Measurements from ENCODE around the gene TMED10.

GRCh38 chr14:75098212-75098611 is 78.2 kb downstream of the TMED10 start:
- no peak for TF ChIP-seq REST (IDR thresholded peaks at IDR 0.05; ENCODE audit: low read depth)
- no peak for TF ChIP-seq CEBPB (IDR thresholded peaks at IDR 0.05)
- TF ChIP-seq RAD21 (IDR thresholded peaks at IDR 0.05; ENCODE audit: low read depth): no peak
- TF ChIP-seq, protein P1, sequence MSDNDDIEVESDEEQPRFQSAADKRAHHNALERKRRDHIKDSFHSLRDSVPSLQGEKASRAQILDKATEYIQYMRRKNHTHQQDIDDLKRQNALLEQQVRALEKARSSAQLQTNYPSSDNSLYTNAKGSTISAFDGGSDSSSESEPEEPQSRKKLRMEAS (IDR thresholded peaks at IDR 0.05): no peak
- no peak for TF ChIP-seq TAF1 (IDR thresholded peaks at IDR 0.05; ENCODE audit: low read depth)
- no peak for TF ChIP-seq YY1 (IDR thresholded peaks at IDR 0.05; ENCODE audit: low read depth)
- TF ChIP-seq EP300 (IDR thresholded peaks at IDR 0.05; ENCODE audit: borderline replicate concordance): no peak
- TF ChIP-seq FOXM1 (IDR thresholded peaks at IDR 0.05; ENCODE audit: borderline replicate concordance, low read depth): no peak
- no peak for TF ChIP-seq TEAD4 (IDR thresholded peaks at IDR 0.05)
- no peak for TF ChIP-seq USF1 (IDR thresholded peaks at IDR 0.05)
- TF ChIP-seq CREB1 (IDR thresholded peaks at IDR 0.05; ENCODE audit: low read depth): no peak
- TF ChIP-seq EGR1 (IDR thresholded peaks at IDR 0.05): no peak
- no peak for TF ChIP-seq TCF12 (IDR thresholded peaks at IDR 0.05; ENCODE audit: low read depth)
